NOMO-1 treated with dmso at 0.1 percent for 144 hours (cell line): ENCODE results near the gene GOLGA6A.
"Not testable (repeated sequence)": the region's sequence is repeated elsewhere in the genome, so short reads cannot be mapped to it uniquely, and the experiment has no call there.

Source experiments
- DNase-seq: peaks from one replicate; lab custom pipeline; 2025; ENCODE audit not compliant: unreplicated experiment; lab: John Stamatoyannopoulos, UW

Gene GOLGA6A, protein sequence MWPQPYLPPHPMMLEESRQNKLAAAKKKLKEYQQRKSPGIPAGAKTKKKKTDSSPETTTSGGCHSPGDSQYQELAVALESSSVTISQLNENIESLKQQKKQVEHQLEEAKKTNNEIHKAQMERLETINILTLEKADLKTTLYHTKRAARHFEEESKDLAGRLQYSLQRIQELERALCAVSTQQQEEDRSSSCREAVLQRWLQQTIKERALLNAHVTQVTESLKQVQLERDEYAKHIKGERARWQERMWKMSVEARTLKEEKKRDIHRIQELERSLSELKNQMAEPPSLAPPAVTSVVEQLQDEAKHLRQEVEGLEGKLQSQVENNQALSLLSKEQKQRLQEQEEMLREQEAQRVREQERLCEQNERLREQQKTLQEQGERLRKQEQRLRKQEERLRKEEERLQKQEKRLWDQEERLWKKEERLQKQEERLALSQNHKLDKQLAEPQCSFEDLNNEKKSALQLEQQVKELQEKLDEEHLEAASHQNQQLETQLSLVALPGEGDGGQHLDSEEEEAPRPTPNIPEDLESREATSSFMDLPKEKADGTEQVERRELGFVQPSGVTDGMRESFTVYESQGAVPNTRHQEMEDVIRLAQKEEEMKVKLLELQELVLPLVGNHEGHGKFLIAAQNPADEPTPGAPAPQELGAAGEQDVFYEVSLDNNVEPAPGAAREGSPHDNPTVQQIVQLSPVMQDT

GRCh38 chr15:74082450-74082849 is at the start of gene GOLGA6A:
Gene GOLGA6A (minus strand): TSS chr15:74082550. CDS start chr15:74082509, 41 bp downstream.
- DNase-seq = not testable (repeated sequence)

DNA sequence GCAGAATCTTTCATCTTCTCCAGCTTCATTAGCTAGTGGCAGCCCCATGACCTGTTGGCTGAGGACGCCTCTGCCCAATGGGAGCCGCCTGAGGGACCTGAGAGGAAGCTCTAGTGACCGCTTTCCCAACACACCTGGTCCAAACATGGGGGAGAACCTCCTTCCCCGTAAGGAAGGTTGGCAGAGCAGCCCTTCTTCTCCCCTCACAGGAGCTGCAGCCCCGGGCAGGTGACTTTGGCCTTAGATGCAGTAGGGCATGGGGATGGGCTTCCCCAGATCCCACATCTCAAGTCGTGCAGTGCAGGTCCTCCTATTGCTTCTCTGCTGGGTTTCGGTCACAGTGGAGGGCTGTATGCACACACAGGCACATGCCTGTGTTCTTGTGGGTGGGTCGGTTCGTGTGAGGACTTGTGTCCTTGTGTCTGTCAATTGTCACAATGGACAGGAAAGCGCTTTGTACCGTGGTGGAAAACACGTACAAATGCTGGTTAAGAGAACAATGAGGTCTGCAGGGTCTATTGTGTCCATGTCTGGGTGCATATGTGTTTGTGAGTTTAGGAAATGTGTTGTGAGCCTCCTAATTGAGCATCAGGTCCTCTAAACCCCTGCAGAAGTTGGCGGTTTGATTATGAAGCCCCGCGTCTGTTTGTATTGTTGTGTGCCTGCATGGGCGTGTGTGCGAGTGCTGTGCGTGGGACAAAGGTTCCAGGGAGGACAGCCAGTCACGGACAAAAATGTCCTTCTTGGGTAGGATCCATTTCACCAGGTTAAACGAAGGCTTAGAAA is 49.5 kb upstream of the GOLGA6A start:
- no peak for DNase-seq

DNA sequence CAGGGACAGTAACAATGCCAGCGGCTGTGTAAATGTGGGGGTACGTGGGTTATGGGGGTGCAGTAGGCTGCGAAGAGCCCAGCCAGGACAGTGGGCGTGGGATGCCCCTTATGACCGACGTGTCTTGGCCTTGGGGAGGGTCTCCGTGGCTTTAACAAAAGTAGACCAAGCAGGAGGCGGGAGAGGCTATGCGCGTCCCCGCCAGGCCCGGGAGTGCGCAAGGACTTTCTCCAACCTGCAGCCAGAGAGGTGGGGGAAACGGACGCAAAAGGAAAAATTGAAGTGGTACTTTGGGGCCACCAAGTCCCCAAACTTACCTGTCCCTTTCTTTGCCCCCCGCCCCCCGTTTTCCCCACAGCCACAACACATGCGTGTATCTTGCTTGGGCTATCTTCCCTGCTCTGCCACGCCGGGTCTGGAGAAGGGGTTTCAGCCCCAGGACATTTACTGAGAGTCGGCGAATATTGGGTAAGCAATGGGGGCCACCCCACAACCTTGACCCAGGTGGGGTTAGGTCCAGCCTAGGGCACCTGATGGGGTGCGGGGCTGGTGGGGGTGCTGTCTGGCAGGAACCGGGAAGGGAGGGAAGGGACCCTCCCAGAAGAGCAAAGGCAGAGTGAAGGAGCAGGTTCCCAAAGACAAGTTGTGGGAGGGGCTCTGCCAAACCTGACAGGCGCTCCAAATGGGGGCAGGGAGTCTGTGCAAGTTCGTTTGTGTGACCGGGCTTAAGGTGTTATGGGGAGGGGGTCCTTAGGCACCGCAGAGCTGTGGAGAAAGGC is 48.7 kb upstream of the GOLGA6A start:
- DNase-seq = no peak

DNA sequence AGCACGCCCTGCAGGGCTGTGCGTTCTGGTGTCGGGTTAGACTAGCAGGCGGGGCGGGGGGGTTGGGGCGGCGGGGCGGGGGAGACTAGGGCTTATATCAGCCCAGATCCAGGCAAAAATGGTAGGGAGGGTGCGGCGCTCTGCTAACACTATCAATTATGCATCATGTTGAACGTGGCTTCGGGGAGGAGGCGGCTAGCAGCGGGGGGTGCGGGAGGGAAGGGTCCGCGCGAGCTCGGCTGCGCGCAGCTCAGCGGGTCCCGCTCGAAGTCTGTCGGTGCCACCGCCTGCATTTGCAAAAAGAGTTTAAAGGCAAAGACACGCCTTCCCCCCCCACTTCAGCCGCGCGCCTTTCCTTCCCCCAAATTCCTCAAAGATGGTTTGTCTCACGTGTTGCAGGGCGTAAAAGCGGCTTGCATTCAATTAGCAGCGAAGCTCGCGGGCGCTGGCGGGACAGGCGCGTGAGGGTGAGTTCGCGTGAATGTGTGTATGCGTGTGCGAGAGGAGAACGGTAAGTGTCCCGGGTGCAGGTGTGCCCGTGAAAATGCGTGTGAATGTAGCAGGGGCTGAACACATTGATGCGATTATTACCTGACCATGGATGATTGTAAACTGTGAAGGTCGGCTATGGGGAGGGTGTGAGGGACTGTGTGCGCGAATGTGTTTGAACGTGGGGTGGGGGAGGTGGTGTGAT is 48.0 kb upstream of the GOLGA6A start, which contains the start of gene ISLR2:
Gene ISLR2, plus strand, starts transcription at position 432 of the 694 bp plus-strand sequence. CDS start 2,169 bp downstream, outside the sequence.
- DNase-seq = no peak

GRCh38 chr15:74129586-74130154 is 47.3 kb upstream of the GOLGA6A start:
- no peak for DNase-seq

DNA sequence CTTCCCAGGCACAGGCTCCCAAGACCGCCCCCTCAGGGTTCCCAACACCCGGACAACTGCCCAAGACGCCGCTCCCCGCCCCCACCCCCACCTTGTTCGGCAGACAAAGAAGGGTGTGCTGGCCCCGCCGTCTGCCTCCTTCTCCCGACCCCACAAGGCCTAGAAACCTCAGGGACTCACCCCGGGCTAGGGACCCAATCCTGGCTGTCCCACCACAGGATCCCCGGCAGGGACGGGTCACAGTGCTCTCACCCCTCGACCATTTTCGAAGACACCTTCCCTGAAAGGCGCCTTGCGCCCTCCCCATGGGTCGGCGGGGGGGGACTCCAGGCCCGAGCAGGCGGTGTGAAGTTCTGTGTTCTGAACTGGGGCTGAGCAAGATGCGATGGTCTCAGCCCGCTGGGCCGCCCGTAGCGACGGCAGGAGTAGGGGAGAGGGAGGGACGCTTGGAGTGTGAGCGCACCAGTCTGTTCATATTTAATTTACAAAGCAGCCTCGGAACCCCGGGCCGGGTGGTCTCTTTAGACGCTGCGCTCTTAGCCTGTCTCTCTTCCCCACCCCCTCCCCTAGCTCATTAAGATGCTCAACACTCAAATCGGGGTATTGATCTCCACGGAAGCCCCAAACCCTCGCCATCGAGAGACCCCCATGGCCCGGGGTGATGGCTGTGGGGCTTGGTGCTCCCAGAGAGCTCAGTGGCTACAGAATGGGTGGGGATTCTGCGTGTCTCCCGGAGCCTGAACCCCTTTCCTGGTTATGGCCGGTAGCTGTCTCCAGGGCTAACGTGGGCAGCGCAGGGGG is 46.6 kb upstream of the GOLGA6A start:
- no peak for DNase-seq

DNA sequence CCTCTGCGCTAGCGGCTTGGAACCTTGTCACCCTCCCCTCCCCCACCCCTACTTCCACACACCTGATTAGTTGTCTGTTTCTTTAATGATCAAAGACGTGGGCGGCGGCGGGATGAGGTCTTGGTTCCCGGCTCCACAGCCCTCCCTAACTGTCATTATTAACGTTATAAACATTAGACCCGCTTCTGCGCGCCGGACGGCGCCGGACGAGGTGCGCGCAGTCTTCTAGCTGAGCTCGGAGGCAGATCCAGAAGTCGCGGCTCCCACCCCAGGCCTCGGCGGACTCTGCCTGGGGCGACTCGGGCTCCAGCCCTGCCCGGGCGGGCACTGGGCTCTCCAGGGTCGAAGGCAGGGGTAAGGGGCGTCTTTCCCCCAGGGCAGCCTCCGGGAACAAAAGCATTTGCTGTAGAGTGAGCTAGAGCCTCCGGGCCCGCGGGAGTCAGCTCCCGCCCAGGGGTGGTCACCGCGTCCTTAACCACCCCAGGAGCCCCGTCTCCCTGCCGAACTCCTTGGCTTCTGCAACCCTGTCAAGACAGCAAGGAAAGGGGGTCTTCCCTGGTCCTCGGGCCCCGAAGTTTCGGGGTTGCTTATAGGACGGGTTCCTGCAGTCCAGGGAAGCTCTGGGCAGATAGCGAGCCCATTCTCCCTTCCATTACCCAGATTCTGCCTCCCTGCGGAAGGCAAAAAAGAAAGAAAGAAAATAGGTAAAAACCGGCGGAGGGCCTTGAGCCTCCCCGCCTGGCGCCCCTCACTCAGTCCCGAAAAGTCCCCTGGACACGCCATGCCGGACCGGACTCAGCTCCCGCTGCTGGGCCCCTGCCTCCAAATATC is 45.8 kb upstream of the GOLGA6A start:
- DNase-seq = no peak

GRCh38 chr15:74127255-74127953 is 45.1 kb upstream of the GOLGA6A start:
- DNase-seq = peak; percentile 73

- no peak for DNase-seq
Observed at GRCh38 chr15:74124759-74125158, 42.4 kb upstream of the GOLGA6A start.

GRCh38 chr15:74124196-74124595 is 41.8 kb upstream of the GOLGA6A start:
- no peak for DNase-seq

DNA sequence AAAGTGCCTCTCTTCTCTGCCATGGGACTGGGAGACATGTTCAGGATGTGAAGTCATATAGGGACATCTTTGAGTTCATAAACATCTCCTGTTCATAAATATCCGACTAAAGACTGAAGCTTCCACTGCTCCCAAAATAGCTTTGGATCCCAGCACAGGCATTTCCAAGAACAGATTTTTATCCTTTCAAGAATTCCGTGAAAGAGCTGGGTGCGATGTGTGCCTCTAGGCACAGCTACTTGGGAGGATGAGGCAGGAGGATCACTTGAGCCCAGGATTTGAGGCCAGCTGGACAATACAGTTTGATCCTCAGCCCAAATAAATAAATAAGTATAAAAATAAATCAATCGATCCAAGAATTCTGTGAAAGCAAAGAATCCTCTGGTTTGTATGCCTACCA is 41.3 kb upstream of the GOLGA6A start:
- no peak for DNase-seq

- DNase-seq = no peak
Observed at GRCh38 chr15:74123131-74123429, 40.7 kb upstream of the GOLGA6A start.

DNA sequence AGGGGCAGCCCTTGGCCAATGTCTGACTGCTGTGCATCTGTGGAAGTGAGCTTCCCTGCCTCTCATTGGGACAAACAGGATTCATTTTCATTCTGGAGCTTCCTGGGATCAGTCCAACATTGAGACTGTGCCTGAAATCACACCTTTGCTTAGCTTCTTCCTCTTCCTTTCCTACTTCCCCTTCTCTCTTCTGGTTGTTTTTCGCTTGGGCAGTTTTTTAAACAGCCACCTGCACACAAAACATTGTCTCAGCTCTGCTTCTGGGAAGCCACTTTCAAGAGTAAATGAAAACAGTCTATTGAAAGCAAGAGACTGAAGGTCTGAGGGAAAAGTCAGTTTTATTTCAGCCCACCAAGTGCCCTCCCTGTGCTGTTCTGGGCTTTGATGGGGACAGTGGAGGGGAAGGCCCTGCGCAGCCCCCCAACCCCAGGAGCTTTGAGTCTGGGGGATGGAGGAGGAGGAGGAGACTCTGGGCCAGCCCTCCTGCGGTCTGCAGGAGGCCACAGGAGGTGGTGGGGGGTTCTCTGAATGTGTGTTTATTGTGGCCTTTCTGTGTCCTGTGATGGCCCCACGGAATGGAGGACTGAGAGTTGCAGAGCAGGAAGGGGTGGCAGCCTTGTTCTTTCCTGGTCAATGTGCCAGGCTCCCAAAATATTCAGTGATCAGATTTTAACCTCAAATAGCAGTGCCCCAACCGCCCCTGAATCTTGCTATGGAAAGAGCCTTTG is 40.2 kb upstream of the GOLGA6A start:
- no peak for DNase-seq

DNA sequence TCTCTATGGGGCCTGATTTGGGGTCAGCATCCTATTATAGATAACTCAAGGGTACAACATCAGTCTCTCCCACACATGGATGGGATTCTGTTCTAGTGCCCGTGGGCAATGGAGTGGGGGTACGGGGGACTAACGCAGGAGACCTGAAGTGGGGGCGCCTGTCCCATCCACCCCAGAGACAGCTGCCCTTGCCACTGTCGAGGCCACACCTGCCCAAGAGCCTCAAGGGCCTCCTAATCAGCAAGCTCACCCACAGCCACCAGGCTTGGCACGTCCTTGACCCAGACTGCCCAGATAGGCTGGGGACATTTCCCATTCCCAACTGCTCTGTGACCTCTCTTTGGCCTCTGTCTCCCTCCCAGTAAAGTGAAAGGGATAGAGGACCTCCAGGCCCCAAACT is 39.5 kb upstream of the GOLGA6A start:
- DNase-seq = no peak

- no peak for DNase-seq
Observed at GRCh38 chr15:74121039-74121438, 38.7 kb upstream of the GOLGA6A start.

DNA sequence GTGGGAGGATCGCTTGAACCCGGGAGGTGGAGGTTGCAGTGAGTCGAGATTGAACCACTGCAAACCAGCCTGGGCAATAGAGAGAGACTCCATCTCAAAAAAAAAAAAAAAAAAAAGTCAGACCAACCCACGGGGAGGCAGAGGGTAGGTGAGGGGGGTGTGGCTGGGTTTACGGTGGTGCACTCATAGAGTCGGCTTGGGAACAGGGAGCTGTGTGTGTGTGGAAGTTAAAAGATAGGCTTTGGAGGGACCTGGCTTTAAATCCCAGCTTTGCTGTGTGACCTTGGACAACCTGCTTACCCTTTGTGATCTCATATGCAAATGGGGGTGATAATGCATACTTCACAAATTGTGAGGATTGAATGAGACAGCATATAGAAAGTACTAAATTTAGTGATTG is 38.1 kb upstream of the GOLGA6A start:
- no peak for DNase-seq

- DNase-seq = no peak
Observed at GRCh38 chr15:74109713-74110112, 27.4 kb upstream of the GOLGA6A start.
